MM.1S (cell line): ENCODE results near the gene SPEF2.

ENCODE experiments used
- DNase-seq: peaks from one replicate; pipeline ENCODE4 v3.0.0-alpha.2; 2015
- H2AFZ ChIP-seq: fragments of 300-600 bp; sonication (generic); 2 replicates; pipeline ENCODE4 v1.6.0; 2016; ENCODE audit warnings: antibody characterized with exemption, low read length
- H3F3A ChIP-seq: fragments of 300-600 bp; sonication (generic); 2 replicates; pipeline ENCODE4 v1.6.1; 2016; ENCODE audit warnings: mild to moderate bottlenecking, antibody characterized with exemption, low read length, moderate library complexity, mixed read lengths; ENCODE audit not compliant: insufficient read depth
- H3K27ac ChIP-seq: fragments of 300-600 bp; sonication (generic); 2 replicates; pipeline ENCODE4 v1.5.1; 2016; ENCODE audit warnings: mild to moderate bottlenecking, low read length
- H3K27me3 ChIP-seq: fragments of 300-600 bp; sonication (generic); replicated peaks from 2 replicates; pipeline ENCODE4 v1.6.0; 2016; ENCODE audit warnings: low read length; ENCODE audit not compliant: insufficient read depth
- H3K36me3 ChIP-seq: fragments of 300-600 bp; sonication (generic); replicated peaks from 2 replicates; pipeline ENCODE4 v1.6.1; 2016; ENCODE audit warnings: mild to moderate bottlenecking, low read length, mixed read lengths; ENCODE audit not compliant: insufficient read depth
- H3K4me1 ChIP-seq: fragments of 300-600 bp; sonication (generic); 2 replicates; pipeline ENCODE4 v1.6.1; 2016; ENCODE audit warnings: low read length, mixed read lengths
- H3K4me2 ChIP-seq: fragments of 300-600 bp; sonication (generic); 2 replicates; pipeline ENCODE4 v1.6.0; 2016; ENCODE audit warnings: low read depth, low read length
- H3K4me3 ChIP-seq: fragments of 300-600 bp; sonication (generic); 2 replicates; pipeline ENCODE4 v1.5.1; 2016; ENCODE audit warnings: low read length, mixed read lengths
- H3K79me2 ChIP-seq: fragments of 300-600 bp; sonication (generic); 2 replicates; pipeline ENCODE4 v1.6.1; 2016; ENCODE audit warnings: mixed run types, low read length, mixed read lengths
- H3K9ac ChIP-seq: fragments of 300-600 bp; sonication (generic); 2 replicates; pipeline ENCODE4 v1.6.1; 2016; ENCODE audit warnings: low read length, mixed read lengths
- H3K9me2 ChIP-seq: fragments of 300-600 bp; sonication (generic); replicated peaks from 2 replicates; pipeline ENCODE4 v1.6.1; 2016; ENCODE audit warnings: mild to moderate bottlenecking, low read length, mixed read lengths; ENCODE audit not compliant: insufficient read depth
- H3K9me3 ChIP-seq: fragments of 300-600 bp; sonication (generic); replicated peaks from 2 replicates; pipeline ENCODE4 v1.6.1; 2016; ENCODE audit warnings: mild to moderate bottlenecking, low read length, mixed read lengths; ENCODE audit not compliant: insufficient read depth
- H4K20me1 ChIP-seq: fragments of 300-600 bp; sonication (generic); 2 replicates; pipeline ENCODE4 v1.6.1; 2016; ENCODE audit warnings: mild to moderate bottlenecking, low read length, moderate library complexity, mixed read lengths; ENCODE audit not compliant: insufficient read depth
- EZH2 ChIP-seq: fragments of 300-600 bp; sonication (generic); optimal IDR thresholded peaks from 2 replicates; pipeline ENCODE3; 2017; ENCODE audit warnings: low read depth, mild to moderate bottlenecking, antibody characterized with exemption, low read length, mixed read lengths
- EZH2phosphoT487 ChIP-seq: fragments of 300-600 bp; sonication (generic); IDR thresholded peaks from 2 replicates; pipeline ENCODE4 v1.6.1; 2018; ENCODE audit warnings: antibody characterized with exemption, low read length
- TF ChIP-seq, protein P1 (sequence below): fragments of 300-600 bp; sonication (generic); IDR thresholded peaks from 2 replicates; pipeline ENCODE4 v1.5.1; 2016; ENCODE audit warnings: antibody characterized with exemption, low read length, mixed read lengths

The SPEF2 gene

GRCh38 chr5:35822511-35822910 is 204.8 kb downstream of the SPEF2 start:
- Histone ChIP-seq H3K9ac (no peak overlapping the region), H3K9me3 (no peaks in the 10 kb centered on the region), H3K9me2 (no peaks in the 10 kb centered on the region), H3K36me3 (no peaks in the 10 kb centered on the region), H3K79me2 (no peaks in the 10 kb centered on the region), H4K20me1 (no peaks in the 10 kb centered on the region), H3K27ac (no peak overlapping the region), H3K4me1 (no peaks in the 10 kb centered on the region), H3F3A (no peaks in the 10 kb centered on the region), H2AFZ (no peak overlapping the region), H3K27me3 (no peaks in the 10 kb centered on the region), H3K4me3 (no peak overlapping the region), H3K4me2 (no peak overlapping the region)
- TF ChIP-seq EZH2phosphoT487, result no peak
- no peak for TF ChIP-seq EZH2
- TF ChIP-seq, protein P1, sequence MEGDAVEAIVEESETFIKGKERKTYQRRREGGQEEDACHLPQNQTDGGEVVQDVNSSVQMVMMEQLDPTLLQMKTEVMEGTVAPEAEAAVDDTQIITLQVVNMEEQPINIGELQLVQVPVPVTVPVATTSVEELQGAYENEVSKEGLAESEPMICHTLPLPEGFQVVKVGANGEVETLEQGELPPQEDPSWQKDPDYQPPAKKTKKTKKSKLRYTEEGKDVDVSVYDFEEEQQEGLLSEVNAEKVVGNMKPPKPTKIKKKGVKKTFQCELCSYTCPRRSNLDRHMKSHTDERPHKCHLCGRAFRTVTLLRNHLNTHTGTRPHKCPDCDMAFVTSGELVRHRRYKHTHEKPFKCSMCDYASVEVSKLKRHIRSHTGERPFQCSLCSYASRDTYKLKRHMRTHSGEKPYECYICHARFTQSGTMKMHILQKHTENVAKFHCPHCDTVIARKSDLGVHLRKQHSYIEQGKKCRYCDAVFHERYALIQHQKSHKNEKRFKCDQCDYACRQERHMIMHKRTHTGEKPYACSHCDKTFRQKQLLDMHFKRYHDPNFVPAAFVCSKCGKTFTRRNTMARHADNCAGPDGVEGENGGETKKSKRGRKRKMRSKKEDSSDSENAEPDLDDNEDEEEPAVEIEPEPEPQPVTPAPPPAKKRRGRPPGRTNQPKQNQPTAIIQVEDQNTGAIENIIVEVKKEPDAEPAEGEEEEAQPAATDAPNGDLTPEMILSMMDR, result no peak
- DNase-seq, result no peak

GRCh38 chr5:35823347-35824098 is 205.9 kb downstream of the SPEF2 start:
- no peaks in the 10 kb centered on the region for H3K79me2 ChIP-seq
- no peaks in the 10 kb centered on the region for H3K4me1 ChIP-seq
- no peak overlapping the region for H2AFZ ChIP-seq
- no peaks in the 10 kb centered on the region for H3K9me2 ChIP-seq
- DNase-seq, result no peak
- H3F3A ChIP-seq, result no peaks in the 10 kb centered on the region
- H3K4me3 ChIP-seq, result no peak overlapping the region
- no peaks in the 10 kb centered on the region for H4K20me1 ChIP-seq
- H3K9me3 ChIP-seq, result no peaks in the 10 kb centered on the region
- H3K36me3 ChIP-seq, result no peaks in the 10 kb centered on the region
- no peak overlapping the region for H3K9ac ChIP-seq
- H3K4me2 ChIP-seq, result no peak overlapping the region
- no peak overlapping the region for H3K27ac ChIP-seq
- TF ChIP-seq, protein P1, result no peak
- TF ChIP-seq EZH2phosphoT487 (no peak), EZH2 (no peak)
- H3K27me3 ChIP-seq, result no peaks in the 10 kb centered on the region

DNA sequence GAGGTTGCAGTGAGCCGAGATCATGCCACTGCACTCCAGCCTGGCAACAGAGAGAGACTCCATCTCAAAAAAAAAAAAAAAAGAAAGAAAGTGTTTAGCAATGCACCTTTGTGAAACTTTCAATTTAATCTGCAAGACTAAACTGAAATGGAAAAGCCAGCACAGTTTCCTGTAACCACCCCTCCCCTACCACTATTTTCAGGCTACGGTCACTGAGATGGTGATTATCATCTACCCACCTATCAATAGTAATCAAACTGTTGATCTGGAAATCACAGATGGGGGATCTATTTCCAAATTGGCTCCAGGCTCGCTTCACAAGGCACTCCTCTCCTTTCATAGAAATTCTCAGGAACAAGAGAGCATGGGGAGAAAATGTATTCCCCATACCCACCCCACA is 208.4 kb downstream of the SPEF2 start:
- no peak for DNase-seq
- no peaks in the 10 kb centered on the region for H3F3A ChIP-seq
- no peaks in the 10 kb centered on the region for H3K36me3 ChIP-seq
- no peaks in the 10 kb centered on the region for H3K9me3 ChIP-seq
- H3K9me2 ChIP-seq, result no peaks in the 10 kb centered on the region
- no peaks in the 10 kb centered on the region for H3K79me2 ChIP-seq
- H3K4me1 ChIP-seq, result no peaks in the 10 kb centered on the region
- no peaks in the 10 kb centered on the region for H4K20me1 ChIP-seq
- no peak overlapping the region for H3K4me3 ChIP-seq
- no peak overlapping the region for H3K9ac ChIP-seq
- no peak overlapping the region for H3K27ac ChIP-seq
- no peak overlapping the region for H3K4me2 ChIP-seq
- TF ChIP-seq, protein P1, result no peak
- TF ChIP-seq EZH2phosphoT487, result no peak
- TF ChIP-seq EZH2, result no peak
- no peak overlapping the region for H2AFZ ChIP-seq
- H3K27me3 ChIP-seq, result no peaks in the 10 kb centered on the region
